H9 (cell line): ENCODE results near the gene EGFR. TPM values are rescaled to one million over a fixed set of nuclear protein-coding genes. Genes with fewer than 3 reads are reported as not detected.

Experiments used
- DNase-seq: peaks from one replicate; pipeline ENCODE4 v3.0.0-alpha.2; 2017
- H2AFZ ChIP-seq: one replicate; pipeline ENCODE4 v1.6.1; 2013; ENCODE audit warnings: mild to moderate bottlenecking, low read length, control low read depth, moderate library complexity
- H2AK5ac ChIP-seq: 2 replicates; pipeline ENCODE4 v1.6.1; 2013; ENCODE audit warnings: low read length, control low read depth, mixed read lengths; ENCODE audit not compliant: insufficient read length
- H2BK120ac ChIP-seq: one replicate; pipeline ENCODE4 v1.6.1; 2013; ENCODE audit warnings: low read depth, mild to moderate bottlenecking, low read length, control low read depth, inconsistent platforms; ENCODE audit not compliant: poor library complexity, severe bottlenecking
- H2BK12ac ChIP-seq: 2 replicates; pipeline ENCODE4 v1.6.1; 2013; ENCODE audit warnings: low read length, control low read depth, mixed read lengths, low read depth; ENCODE audit not compliant: insufficient read length
- H2BK15ac ChIP-seq: 2 replicates; pipeline ENCODE4 v1.6.1; 2013; ENCODE audit warnings: low read depth, low read length, control low read depth
- H2BK20ac ChIP-seq: one replicate; pipeline ENCODE4 v1.6.1; 2013; ENCODE audit warnings: low read depth, mild to moderate bottlenecking, low read length, control low read depth, inconsistent platforms; ENCODE audit not compliant: poor library complexity, severe bottlenecking
- H2BK5ac ChIP-seq: 2 replicates; pipeline ENCODE4 v1.6.1; 2013; ENCODE audit warnings: low read length, control low read depth, mixed read lengths; ENCODE audit not compliant: insufficient read length
- H3K14ac ChIP-seq: 2 replicates; pipeline ENCODE4 v1.6.1; 2013; ENCODE audit warnings: low read length, control low read depth; ENCODE audit not compliant: insufficient read depth
- H3K18ac ChIP-seq: 2 replicates; pipeline ENCODE4 v1.6.1; 2013; ENCODE audit warnings: low read depth, mild to moderate bottlenecking, mixed read lengths, low read length, control low read depth; ENCODE audit not compliant: insufficient read length
- H3K23ac ChIP-seq: 2 replicates; pipeline ENCODE4 v1.6.1; 2013; ENCODE audit warnings: low read length, control low read depth, mixed read lengths, low read depth; ENCODE audit not compliant: insufficient read length
- H3K23me2 ChIP-seq: 2 replicates; pipeline ENCODE4 v1.6.1; 2013; ENCODE audit warnings: low read depth, mild to moderate bottlenecking, mixed read lengths, low read length, control low read depth; ENCODE audit not compliant: insufficient read length, poor library complexity, severe bottlenecking
- H3K27ac ChIP-seq: 2 replicates; pipeline ENCODE4 v1.5.1; 2013; ENCODE audit warnings: low read length, control low read depth, mixed read lengths, low read depth; ENCODE audit not compliant: insufficient read length
- H3K27me3 ChIP-seq: 2 replicates; pipeline ENCODE4 v1.6.1; 2013; ENCODE audit warnings: low read length, control low read depth, inconsistent platforms; ENCODE audit not compliant: insufficient read depth
- H3K4ac ChIP-seq: 2 replicates; pipeline ENCODE4 v1.6.1; 2013; ENCODE audit warnings: low read depth, mild to moderate bottlenecking, control low read depth, inconsistent platforms, low read length, moderate library complexity
- H3K4me1 ChIP-seq: 2 replicates; pipeline ENCODE4 v1.6.1; 2013; ENCODE audit warnings: low read length, control low read depth, inconsistent platforms; ENCODE audit not compliant: insufficient read depth
- H3K4me2 ChIP-seq: 2 replicates; pipeline ENCODE4 v1.6.1; 2013; ENCODE audit warnings: low read length, control low read depth, mixed read lengths; ENCODE audit not compliant: insufficient read length, insufficient read depth
- H3K56ac ChIP-seq: 2 replicates; pipeline ENCODE4 v1.6.1; 2013; ENCODE audit warnings: low read depth, mild to moderate bottlenecking, mixed read lengths, low read length, control low read depth; ENCODE audit not compliant: insufficient read length
- H3K79me1 ChIP-seq: 2 replicates; pipeline ENCODE4 v1.6.1; 2013; ENCODE audit warnings: low read depth, mild to moderate bottlenecking, moderate library complexity, low read length, control low read depth, inconsistent platforms; ENCODE audit not compliant: insufficient read depth, poor library complexity, severe bottlenecking
- H3K79me2 ChIP-seq: 2 replicates; pipeline ENCODE4 v1.6.1; 2013; ENCODE audit warnings: low read length, control low read depth, inconsistent platforms; ENCODE audit not compliant: insufficient read depth
- H3K9ac ChIP-seq: 2 replicates; pipeline ENCODE4 v1.6.1; 2013; ENCODE audit warnings: low read length, control low read depth, mixed read lengths; ENCODE audit not compliant: insufficient read length; ENCODE audit errors: extremely low read depth
- H3K9me3 ChIP-seq: one replicate; pipeline ENCODE4 v1.6.1; 2013; ENCODE audit warnings: low read depth, low read length, inconsistent platforms; ENCODE audit not compliant: control insufficient read depth
- H3T11ph ChIP-seq: one replicate; pipeline ENCODE4 v1.6.1; 2013; ENCODE audit warnings: mild to moderate bottlenecking, low read length, control low read depth, inconsistent platforms
- H4K20me1 ChIP-seq: one replicate; pipeline ENCODE4 v1.6.1; 2013; ENCODE audit not compliant: control insufficient read depth, insufficient read length, insufficient read depth
- H4K5ac ChIP-seq: 2 replicates; pipeline ENCODE4 v1.6.1; 2013; ENCODE audit warnings: low read depth, mild to moderate bottlenecking, mixed read lengths, low read length, control low read depth; ENCODE audit not compliant: insufficient read length
- H4K8ac ChIP-seq: replicated peaks from 2 replicates; pipeline ENCODE4 v1.6.1; 2013; ENCODE audit warnings: low read length, control low read depth, mixed read lengths, low read depth; ENCODE audit not compliant: insufficient read length
- H4K91ac ChIP-seq: 2 replicates; pipeline ENCODE4 v1.6.1; 2013; ENCODE audit warnings: low read depth, mild to moderate bottlenecking, moderate library complexity, mixed read lengths, low read length, control low read depth; ENCODE audit not compliant: insufficient read length
- H3K27ac Mint-ChIP-seq, 3 experiments: 2 replicates in 2 of 3; 3 replicates in 1 of 3; pipeline ENCODE4 v1.8.0; 2020 to 2021; ENCODE audit warnings: mixed read lengths in 3 of 3, mild to moderate bottlenecking in 1 of 3, moderate library complexity in 1 of 3
- H3K27me3 Mint-ChIP-seq: 2 replicates; pipeline ENCODE4 v1.8.0; 2021; ENCODE audit warnings: low read depth, mild to moderate bottlenecking, moderate library complexity, mixed read lengths
- H3K36me3 Mint-ChIP-seq, 3 experiments: 2 replicates in 2 of 3; 3 replicates in 1 of 3; pipeline ENCODE4 v1.8.0; 2020 to 2021; ENCODE audit warnings: low read depth in 3 of 3, mixed read lengths in 3 of 3; ENCODE audit not compliant: insufficient read depth in 1 of 3
- H3K4me1 Mint-ChIP-seq, 2 experiments: 2 replicates each; pipeline ENCODE4 v1.8.0; 2020; ENCODE audit warnings: mixed read lengths in 2 of 2
- H3K4me3 Mint-ChIP-seq, 2 experiments: 2 replicates in 1 of 2; 3 replicates in 1 of 2; pipeline ENCODE4 v1.8.0; 2020 to 2021; ENCODE audit warnings: mild to moderate bottlenecking in 2 of 2, mixed read lengths in 2 of 2, moderate library complexity in 1 of 2
- H3K9me3 Mint-ChIP-seq, 2 experiments: 2 replicates in 1 of 2; 3 replicates in 1 of 2; pipeline ENCODE4 v1.8.0; 2020; ENCODE audit warnings: mild to moderate bottlenecking in 2 of 2, mixed read lengths in 2 of 2, moderate library complexity in 1 of 2
- WGBS: extraction: QIAGEN DNeasy Blood & Tissue Kit; methylation state at CpG from one replicate; pipeline ENCODE4 v1.1.7; 2013; ENCODE audit warnings: missing lambda C conversion rate, low lambda C conversion rate, mixed read lengths; ENCODE audit not compliant: insufficient read length; ENCODE audit errors: extremely low coverage; 5-methylcytosine and 5-hydroxymethylcytosine counted together
- total RNA-seq: library from RNA; stranded (reverse); gene quantifications from 2 replicates; pipeline ENCODE4 v1.2.1, GENCODE V29; 2021
- TF ChIP-seq, protein P1 (sequence below): fragments of 200-600 bp; sonication (generic); conservative IDR thresholded peaks from 3 replicates; pipeline ENCODE4 v1.8.0; 2021; ENCODE audit warnings: antibody characterized with exemption, mild to moderate bottlenecking

Gene EGFR
- total RNA-seq, 1 experiment from 2014 or later: 3.3 TPM

DNA sequence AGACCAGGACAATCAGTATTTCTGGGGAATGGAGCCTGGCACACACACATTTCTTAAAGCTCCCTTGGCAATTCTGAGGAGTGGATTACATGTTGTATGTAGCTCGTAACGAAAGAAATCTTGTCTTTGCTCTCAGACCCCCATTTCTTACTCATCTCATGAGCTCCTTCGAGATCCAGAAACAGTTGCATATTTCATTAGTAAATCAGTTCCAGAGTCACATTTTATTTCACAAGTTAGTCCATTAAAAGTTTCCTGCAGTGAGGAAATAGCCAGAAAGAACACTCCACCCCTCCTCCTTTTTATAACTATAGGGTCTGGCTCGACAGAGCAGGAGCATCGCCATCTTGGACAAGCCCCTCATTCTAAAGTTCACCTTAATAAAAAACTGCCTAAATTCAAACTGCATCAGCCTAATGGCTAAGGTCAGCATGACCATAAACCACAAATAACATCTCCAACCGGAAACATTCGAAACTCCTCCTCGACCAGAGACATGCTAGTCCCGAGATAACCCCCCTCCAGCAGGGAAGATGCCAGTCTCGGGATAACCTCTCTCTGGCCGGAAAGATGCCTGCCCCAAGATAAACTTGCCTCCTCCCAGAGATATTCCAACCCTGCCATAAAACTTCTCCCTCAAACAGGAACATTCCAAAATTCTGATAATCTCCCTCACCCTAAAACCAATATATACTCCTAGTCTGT lies 7.4 kb downstream of the EGFR start:
- no peak overlapping the region for H4K5ac ChIP-seq
- no peak overlapping the region for H3T11ph ChIP-seq
- no peak overlapping the region for H3K27ac ChIP-seq
- H3K27me3 ChIP-seq: no peaks in the 10 kb centered on the region
- H2BK20ac ChIP-seq: no peak overlapping the region
- no peaks in the 10 kb centered on the region for H3K23me2 ChIP-seq
- WGBS: no CpG with 5 or more reads among the region's 11 CpGs
- no peak overlapping the region for H2BK120ac ChIP-seq
- H4K20me1 ChIP-seq: no peaks in the 10 kb centered on the region
- H2BK5ac ChIP-seq: no peak overlapping the region
- Mint-ChIP-seq H3K36me3 (no peaks in the 10 kb centered on the region), H3K4me1 (no peaks in the 10 kb centered on the region), H3K9me3 (no peaks in the 10 kb centered on the region), H3K27ac (no peak overlapping the region), H3K27me3 (peaks cover 19% of the 10 kb centered on the region), H3K4me3 (no peak overlapping the region)
- no peak overlapping the region for H3K4me2 ChIP-seq
- H3K56ac ChIP-seq: no peak overlapping the region
- no peak overlapping the region for H3K18ac ChIP-seq
- no peak overlapping the region for H4K8ac ChIP-seq
- no peak overlapping the region for H3K9ac ChIP-seq
- H3K23ac ChIP-seq: no peak overlapping the region
- no peak overlapping the region for H4K91ac ChIP-seq
- no peaks in the 10 kb centered on the region for H3K79me1 ChIP-seq
- DNase-seq: no peak
- no peaks in the 10 kb centered on the region for H3K79me2 ChIP-seq
- no peak overlapping the region for H2BK15ac ChIP-seq
- H2AFZ ChIP-seq: no peak overlapping the region
- no peak overlapping the region for H2BK12ac ChIP-seq
- H3K14ac ChIP-seq: no peak overlapping the region
- TF ChIP-seq, protein P1, sequence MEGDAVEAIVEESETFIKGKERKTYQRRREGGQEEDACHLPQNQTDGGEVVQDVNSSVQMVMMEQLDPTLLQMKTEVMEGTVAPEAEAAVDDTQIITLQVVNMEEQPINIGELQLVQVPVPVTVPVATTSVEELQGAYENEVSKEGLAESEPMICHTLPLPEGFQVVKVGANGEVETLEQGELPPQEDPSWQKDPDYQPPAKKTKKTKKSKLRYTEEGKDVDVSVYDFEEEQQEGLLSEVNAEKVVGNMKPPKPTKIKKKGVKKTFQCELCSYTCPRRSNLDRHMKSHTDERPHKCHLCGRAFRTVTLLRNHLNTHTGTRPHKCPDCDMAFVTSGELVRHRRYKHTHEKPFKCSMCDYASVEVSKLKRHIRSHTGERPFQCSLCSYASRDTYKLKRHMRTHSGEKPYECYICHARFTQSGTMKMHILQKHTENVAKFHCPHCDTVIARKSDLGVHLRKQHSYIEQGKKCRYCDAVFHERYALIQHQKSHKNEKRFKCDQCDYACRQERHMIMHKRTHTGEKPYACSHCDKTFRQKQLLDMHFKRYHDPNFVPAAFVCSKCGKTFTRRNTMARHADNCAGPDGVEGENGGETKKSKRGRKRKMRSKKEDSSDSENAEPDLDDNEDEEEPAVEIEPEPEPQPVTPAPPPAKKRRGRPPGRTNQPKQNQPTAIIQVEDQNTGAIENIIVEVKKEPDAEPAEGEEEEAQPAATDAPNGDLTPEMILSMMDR: no peak
- H3K4ac ChIP-seq: no peak overlapping the region
- H2AK5ac ChIP-seq: no peak overlapping the region
- no peaks in the 10 kb centered on the region for H3K9me3 ChIP-seq
- H3K4me1 ChIP-seq: no peaks in the 10 kb centered on the region
